Liver (tissue), 3 donors: ENCODE data around the gene NFAT5.

Experiments used
- ATF3 ChIP-seq: IDR thresholded peaks from 2 replicates; pipeline ENCODE4 v1.6.1; 2016; ENCODE audit warnings: antibody characterized with exemption
- CTCF ChIP-seq: fragments of 150-350 bp; IDR thresholded peaks from 2 replicates; pipeline ENCODE4 v1.5.1; 2017; ENCODE audit warnings: improper control_type of control experiment, low read depth, low read length; ENCODE audit not compliant: missing input control
- EGR1 ChIP-seq, 2 donors: IDR thresholded peaks; 2 replicates each; pipeline ENCODE4 v1.6.1; 2016 to 2018; ENCODE audit warnings: antibody characterized with exemption in 2 of 2, low read depth in 2 of 2
- FOXA2 ChIP-seq: IDR thresholded peaks from 2 replicates; pipeline ENCODE4 v1.6.1; 2016; ENCODE audit warnings: antibody characterized with exemption
- REST ChIP-seq: IDR thresholded peaks from 2 replicates; pipeline ENCODE4 v1.6.1; 2016; ENCODE audit warnings: antibody characterized with exemption, mild to moderate bottlenecking
- TAF1 ChIP-seq: conservative IDR thresholded peaks from 2 replicates; pipeline ENCODE4 v1.6.1; 2016; ENCODE audit warnings: antibody characterized with exemption, mild to moderate bottlenecking
- YY1 ChIP-seq: IDR thresholded peaks from 2 replicates; pipeline ENCODE4 v1.6.1; 2016; ENCODE audit warnings: antibody characterized with exemption, mild to moderate bottlenecking
- donor health status: healthy.
- donor health status: healthy.

- TF ChIP-seq CTCF (no peak), FOXA2 (no peak), TAF1 (no peak), YY1 (peak; percentile 82), EGR1 (IDR thresholded peaks at IDR 0.05; ENCODE audit: low read depth in 2 of 2) (no peak), REST (no peak), ATF3 (no peak)
These were observed 1.4 kb downstream of the NFAT5 start for GRCh38 chr16:69566981-69567680.
